ENCODE data around the gene SPCS2. TPM values are rescaled to one million over a fixed set of nuclear protein-coding genes. Genes with fewer than 3 reads are reported as not detected.
A peak's percentile ranks its signal among the peaks of the same experiment; 100 is the strongest.
"Not testable (repeated sequence)": the region's sequence is repeated elsewhere in the genome, so short reads cannot be mapped to it uniquely, and the experiment has no call there.

SPCS2 gene
- total RNA-seq, 1 experiment from 2014 or later: 116 TPM

DNA sequence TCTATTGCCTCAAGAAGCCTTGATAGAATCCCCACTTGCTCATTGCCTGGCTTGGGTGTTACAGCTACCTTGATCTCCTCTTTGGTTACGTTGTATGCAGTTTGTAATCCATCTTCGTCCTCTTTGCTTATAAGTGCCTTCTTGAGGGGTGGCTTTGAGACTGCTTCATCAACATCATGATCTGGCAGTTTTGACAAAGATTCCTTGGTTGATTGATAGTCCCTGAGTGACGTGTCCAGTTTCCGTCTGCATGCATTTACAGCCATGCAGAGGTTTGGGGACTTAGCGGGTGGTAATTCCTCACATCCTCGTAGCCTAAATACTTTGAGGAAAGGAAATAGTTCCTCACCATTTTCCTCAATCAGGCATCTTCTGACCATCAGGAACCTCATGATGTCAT lies 62.8 kb downstream of the SPCS2 start:
- ChIA-PET POLR2A (no interaction called here), CTCF (interaction anchor here (1.1 to 4.0 kb wide), 3 partner anchors 11 to 128 kb away, joined by 3 to 16 read pairs (median 6); no protein-coding TSS in a partner anchor)
- no peaks in the 10 kb centered on the region for H3K27me3 Mint-ChIP-seq (ENCODE audit: low read depth)
- H3K4me1 Mint-ChIP-seq: peaks cover 8% of the 10 kb centered on the region
- H3K27ac Mint-ChIP-seq: no peak overlapping the region
- ATAC-seq (no peak), DNase-seq (ENCODE audit: low spot score) (no peak)
- no peak overlapping the region for H3K4me3 Mint-ChIP-seq
- peaks cover 3% of the 10 kb centered on the region; the same call in 1 of the 2 replicates for H3K9me3 Mint-ChIP-seq
- no peak for TF ChIP-seq MXD4 (CRISPR knock-in tag; IDR thresholded peaks at IDR 0.05; ENCODE audit: borderline replicate concordance)
- TF ChIP-seq MYBL2 (CRISPR knock-in tag; IDR thresholded peaks at IDR 0.05): no peak
- TF ChIP-seq ZNF423 (CRISPR knock-in tag; IDR thresholded peaks at IDR 0.05): no peak
- peaks cover 18% of the 10 kb centered on the region for H3K36me3 Mint-ChIP-seq

DNA sequence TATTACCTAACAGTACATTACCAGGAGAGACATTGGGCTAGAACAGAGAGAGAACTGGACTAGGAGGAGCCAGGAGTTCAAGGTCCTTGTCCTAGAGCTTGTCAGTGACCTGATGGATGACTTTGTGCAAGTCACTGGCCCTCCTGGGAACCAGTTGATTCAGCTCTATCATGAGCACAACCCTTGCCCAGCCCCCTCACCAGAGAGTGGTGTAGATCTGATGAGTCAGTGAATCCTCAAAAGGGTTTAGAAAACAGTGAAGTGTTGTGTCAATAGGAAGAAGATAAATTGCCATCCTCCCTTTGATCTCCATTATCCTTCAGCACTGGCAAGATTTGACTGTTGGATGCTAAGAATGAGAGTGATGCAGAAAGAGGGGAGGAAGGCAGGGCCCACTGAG lies 64.0 kb downstream of the SPCS2 start:
- Mint-ChIP-seq H3K9me3 (peaks cover 12% of the 10 kb centered on the region), H3K36me3 (peaks cover 15% of the 10 kb centered on the region), H3K4me1 (peaks cover 8% of the 10 kb centered on the region), H3K27ac (no peak overlapping the region; the same call in 1 of the 2 replicates), H3K4me3 (no peak overlapping the region), H3K27me3 (ENCODE audit: low read depth) (no peaks in the 10 kb centered on the region)
- ChIA-PET POLR2A (no interaction called here), CTCF (interaction anchor here (0.9 to 1.4 kb wide), 2 partner anchors 10 to 235 kb away, joined by 5 to 7 read pairs; no protein-coding TSS in a partner anchor)
- DNase-seq (ENCODE audit: low spot score) (no peak), ATAC-seq (no peak)
- no peak for TF ChIP-seq ZNF219 (CRISPR knock-in tag; IDR thresholded peaks at IDR 0.05; ENCODE audit: borderline replicate concordance)
- TF ChIP-seq, protein P1, sequence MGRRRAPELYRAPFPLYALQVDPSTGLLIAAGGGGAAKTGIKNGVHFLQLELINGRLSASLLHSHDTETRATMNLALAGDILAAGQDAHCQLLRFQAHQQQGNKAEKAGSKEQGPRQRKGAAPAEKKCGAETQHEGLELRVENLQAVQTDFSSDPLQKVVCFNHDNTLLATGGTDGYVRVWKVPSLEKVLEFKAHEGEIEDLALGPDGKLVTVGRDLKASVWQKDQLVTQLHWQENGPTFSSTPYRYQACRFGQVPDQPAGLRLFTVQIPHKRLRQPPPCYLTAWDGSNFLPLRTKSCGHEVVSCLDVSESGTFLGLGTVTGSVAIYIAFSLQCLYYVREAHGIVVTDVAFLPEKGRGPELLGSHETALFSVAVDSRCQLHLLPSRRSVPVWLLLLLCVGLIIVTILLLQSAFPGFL (CRISPR knock-in tag; IDR thresholded peaks at IDR 0.05; ENCODE audit: borderline replicate concordance): no peak
- TF ChIP-seq, protein P2, sequence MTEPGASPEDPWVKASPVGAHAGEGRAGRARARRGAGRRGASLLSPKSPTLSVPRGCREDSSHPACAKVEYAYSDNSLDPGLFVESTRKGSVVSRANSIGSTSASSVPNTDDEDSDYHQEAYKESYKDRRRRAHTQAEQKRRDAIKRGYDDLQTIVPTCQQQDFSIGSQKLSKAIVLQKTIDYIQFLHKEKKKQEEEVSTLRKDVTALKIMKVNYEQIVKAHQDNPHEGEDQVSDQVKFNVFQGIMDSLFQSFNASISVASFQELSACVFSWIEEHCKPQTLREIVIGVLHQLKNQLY (CRISPR knock-in tag; IDR thresholded peaks at IDR 0.05): no peak

DNA sequence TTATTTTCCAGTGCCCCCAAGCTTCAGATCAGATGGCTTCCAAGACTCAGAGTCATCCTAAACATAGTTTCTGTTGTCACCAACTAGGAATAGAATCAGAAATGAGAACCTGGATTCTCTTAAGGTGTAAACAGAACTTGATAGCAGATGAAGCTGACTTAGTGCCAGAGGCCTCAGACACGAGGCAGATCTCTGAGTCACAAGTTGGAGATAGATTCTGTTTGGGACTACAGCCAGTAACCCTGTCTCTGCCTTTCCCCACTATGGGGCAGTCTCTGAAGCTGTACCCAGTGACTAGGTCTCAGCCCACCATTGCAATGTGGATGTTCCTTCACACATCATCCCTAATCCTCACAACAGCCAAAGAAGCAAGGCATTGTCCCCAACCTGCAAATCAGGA lies 65.1 kb downstream of the SPCS2 start:
- ATAC-seq (peak; percentile 28; the same call in 1 of the 2 replicates), DNase-seq (ENCODE audit: low spot score) (no peak)
- TF ChIP-seq, protein P1 (CRISPR knock-in tag; IDR thresholded peaks at IDR 0.05; ENCODE audit: borderline replicate concordance): no peak
- TF ChIP-seq, protein P3, sequence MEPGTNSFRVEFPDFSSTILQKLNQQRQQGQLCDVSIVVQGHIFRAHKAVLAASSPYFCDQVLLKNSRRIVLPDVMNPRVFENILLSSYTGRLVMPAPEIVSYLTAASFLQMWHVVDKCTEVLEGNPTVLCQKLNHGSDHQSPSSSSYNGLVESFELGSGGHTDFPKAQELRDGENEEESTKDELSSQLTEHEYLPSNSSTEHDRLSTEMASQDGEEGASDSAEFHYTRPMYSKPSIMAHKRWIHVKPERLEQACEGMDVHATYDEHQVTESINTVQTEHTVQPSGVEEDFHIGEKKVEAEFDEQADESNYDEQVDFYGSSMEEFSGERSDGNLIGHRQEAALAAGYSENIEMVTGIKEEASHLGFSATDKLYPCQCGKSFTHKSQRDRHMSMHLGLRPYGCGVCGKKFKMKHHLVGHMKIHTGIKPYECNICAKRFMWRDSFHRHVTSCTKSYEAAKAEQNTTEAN (CRISPR knock-in tag; IDR thresholded peaks at IDR 0.05): no peak
- peaks cover 4% of the 10 kb centered on the region for H3K27me3 Mint-ChIP-seq (ENCODE audit: low read depth)
- H3K9me3 Mint-ChIP-seq: peaks cover 22% of the 10 kb centered on the region
- H3K36me3 Mint-ChIP-seq: peaks cover 21% of the 10 kb centered on the region
- ChIA-PET CTCF (interaction anchor here (0.8 to 1.4 kb wide), 4 partner anchors 9 to 235 kb away, joined by 3 to 5 read pairs (median 4); no protein-coding TSS in a partner anchor), POLR2A (no interaction called here)
- H3K4me1 Mint-ChIP-seq: peaks cover 8% of the 10 kb centered on the region
- H3K4me3 Mint-ChIP-seq: no peak overlapping the region
- H3K27ac Mint-ChIP-seq: no peak overlapping the region

DNA sequence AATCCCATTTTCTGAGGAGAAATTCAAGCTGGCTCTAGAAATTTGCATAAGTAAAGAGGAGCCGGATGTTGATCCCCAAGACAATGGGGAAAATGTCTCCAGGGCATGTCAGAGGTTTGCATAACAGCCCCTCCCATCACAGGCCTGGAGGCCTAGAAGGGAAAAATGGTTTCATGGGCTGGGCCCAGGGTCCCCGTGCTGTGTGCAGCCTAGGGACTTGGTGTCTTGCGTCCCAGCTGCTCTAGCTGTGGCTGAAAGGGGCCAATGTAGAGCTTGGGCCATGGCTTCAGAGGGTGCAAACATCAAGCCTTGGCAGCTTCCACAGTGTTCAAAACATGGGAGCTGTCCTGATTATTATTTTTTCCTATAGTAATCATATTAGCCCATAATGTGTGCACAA lies 70.1 kb downstream of the SPCS2 start:
- CTCF ChIA-PET; DNase-seq (ENCODE audit: low spot score); POLR2A ChIA-PET; H3K4me3 Mint-ChIP-seq; H3K27me3 Mint-ChIP-seq (ENCODE audit: low read depth); ATAC-seq; H3K27ac Mint-ChIP-seq; H3K4me1 Mint-ChIP-seq: not testable (repeated sequence)
- Mint-ChIP-seq H3K9me3 (peaks cover 40% of the 10 kb centered on the region), H3K36me3 (peaks cover 33% of the 10 kb centered on the region)

DNA sequence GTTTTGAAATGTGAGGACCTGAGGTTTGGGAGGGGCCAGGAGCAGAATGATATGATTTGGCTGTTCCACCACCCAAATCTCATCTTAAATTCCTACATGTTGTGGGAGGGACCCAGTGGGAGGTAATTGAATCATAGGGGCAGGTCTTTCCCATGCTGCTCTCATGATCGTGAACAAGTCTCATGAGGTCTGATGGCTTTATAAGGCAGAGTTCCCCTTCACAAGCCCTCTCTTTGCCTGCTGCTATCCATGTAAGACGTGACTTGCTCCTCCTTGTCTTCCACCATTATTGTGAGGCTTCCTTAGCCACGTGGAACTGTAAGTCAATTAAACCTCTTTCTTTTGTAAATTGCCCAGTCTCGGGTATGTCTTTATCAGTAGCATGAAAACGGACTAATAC lies 71.3 kb downstream of the SPCS2 start:
- POLR2A ChIA-PET; DNase-seq (ENCODE audit: low spot score): not testable (repeated sequence)

More for the DNA sequence above, 71.3 kb downstream of the SPCS2 start:
- H3K27me3 Mint-ChIP-seq (ENCODE audit: low read depth); ATAC-seq; CTCF ChIA-PET; H3K4me1 Mint-ChIP-seq; H3K4me3 Mint-ChIP-seq; H3K27ac Mint-ChIP-seq: not testable (repeated sequence)
- Mint-ChIP-seq H3K36me3 (peaks cover 33% of the 10 kb centered on the region), H3K9me3 (peaks cover 40% of the 10 kb centered on the region)
